ENCODE results near the gene GPX2.

The GPX2 gene

DNA sequence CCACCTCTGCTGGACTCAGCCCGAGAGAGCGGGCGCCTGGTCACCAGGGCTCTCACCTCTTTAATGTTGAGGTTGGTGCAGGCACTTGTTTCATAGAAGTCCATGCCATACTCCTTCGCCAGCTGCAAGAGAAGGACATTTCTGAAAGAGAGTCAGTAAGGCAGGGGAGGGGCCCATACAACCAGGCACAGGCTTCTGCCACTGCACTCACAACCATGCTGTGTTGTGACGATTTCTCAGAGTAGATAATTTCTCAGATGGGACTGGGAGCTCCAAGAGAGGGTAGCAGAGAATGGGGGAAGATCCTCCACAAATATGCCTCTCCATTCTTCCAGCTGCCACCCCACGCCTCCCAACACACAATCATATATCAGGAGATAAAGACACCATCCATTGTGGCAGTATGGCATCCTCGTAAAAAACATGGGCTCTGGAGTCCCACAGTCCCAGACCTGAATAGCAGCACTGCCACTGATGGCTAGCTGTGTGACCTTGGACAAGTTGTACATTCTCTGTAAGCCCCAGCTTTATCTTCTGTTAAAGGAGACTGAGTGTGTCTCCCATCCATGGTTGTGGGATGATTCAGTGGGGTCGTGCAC, 6.2 kb upstream of the GPX2 start:
- Histone ChIP-seq H3K9me3 (ENCODE audit: control insufficient read depth, insufficient read depth, low read length) (no peaks in the 10 kb centered on the region), H3K9ac (ENCODE audit: low read depth, low read length) (no peak overlapping the region), H3K4me3 (ENCODE audit: low read depth, low read length) (no peak overlapping the region), H3K4me1 (ENCODE audit: control insufficient read depth, insufficient read depth, low read length) (peaks cover 6% of the 10 kb centered on the region), H3K36me3 (ENCODE audit: control insufficient read depth, insufficient read depth, low read length) (peaks cover 56% of the 10 kb centered on the region), H3K27ac (ENCODE audit: low read depth, low read length) (no peak overlapping the region), H3K27me3 (ENCODE audit: control insufficient read depth, insufficient read depth, low read length) (no peaks in the 10 kb centered on the region)

DNA sequence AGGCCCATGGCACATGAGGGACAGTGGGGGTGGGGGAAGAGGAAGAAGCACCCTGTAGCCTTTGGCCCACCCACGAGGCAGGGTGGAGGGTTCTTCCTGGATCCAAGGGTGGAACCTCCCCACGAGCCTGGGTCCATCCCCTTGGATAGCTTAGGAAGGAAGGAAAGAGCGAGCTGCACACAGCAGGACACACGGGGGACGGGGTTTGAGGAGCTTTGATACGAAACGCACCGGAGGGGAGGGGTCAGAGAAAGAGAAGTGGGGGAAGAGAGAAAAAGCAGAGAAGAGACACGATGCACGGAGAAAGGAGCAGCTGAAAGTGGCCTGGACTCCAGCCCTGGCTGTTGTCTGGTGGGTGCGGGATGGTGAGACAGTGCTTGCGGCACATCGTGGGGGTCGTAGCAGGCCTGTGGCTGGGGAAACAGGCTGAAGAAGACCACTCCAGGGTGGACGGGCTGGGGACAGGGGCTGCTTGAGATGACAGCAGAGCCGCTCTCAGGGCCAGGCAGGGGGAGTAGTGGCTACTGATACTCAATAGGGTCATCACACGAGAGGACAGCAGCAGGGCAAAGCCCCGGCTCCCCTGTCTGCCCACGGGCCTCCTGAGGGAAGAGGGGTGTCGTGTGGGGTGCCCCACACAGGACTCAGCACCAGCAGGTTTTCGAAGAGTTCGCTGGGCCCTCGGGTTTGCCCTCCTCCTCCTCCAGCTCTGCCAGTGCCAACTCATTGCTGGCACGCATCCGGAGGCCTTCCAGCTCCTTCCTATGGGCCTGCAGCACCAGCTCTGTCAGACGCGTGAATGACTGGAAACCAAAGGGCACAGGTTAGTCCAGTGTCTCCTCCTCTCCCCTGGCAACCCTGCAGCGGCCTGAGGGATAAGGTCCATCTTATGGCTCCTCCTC, 5.4 kb upstream of the GPX2 start:
- Histone ChIP-seq H3K36me3 (ENCODE audit: control insufficient read depth, insufficient read depth, low read length) (peaks cover 56% of the 10 kb centered on the region), H3K27ac (ENCODE audit: low read depth, low read length) (no peak overlapping the region), H3K9ac (ENCODE audit: low read depth, low read length) (no peak overlapping the region), H3K4me3 (ENCODE audit: low read depth, low read length) (no peak overlapping the region), H3K9me3 (ENCODE audit: control insufficient read depth, insufficient read depth, low read length) (no peaks in the 10 kb centered on the region), H3K27me3 (ENCODE audit: control insufficient read depth, insufficient read depth, low read length) (no peaks in the 10 kb centered on the region), H3K4me1 (ENCODE audit: control insufficient read depth, insufficient read depth, low read length) (peaks cover 14% of the 10 kb centered on the region)

DNA sequence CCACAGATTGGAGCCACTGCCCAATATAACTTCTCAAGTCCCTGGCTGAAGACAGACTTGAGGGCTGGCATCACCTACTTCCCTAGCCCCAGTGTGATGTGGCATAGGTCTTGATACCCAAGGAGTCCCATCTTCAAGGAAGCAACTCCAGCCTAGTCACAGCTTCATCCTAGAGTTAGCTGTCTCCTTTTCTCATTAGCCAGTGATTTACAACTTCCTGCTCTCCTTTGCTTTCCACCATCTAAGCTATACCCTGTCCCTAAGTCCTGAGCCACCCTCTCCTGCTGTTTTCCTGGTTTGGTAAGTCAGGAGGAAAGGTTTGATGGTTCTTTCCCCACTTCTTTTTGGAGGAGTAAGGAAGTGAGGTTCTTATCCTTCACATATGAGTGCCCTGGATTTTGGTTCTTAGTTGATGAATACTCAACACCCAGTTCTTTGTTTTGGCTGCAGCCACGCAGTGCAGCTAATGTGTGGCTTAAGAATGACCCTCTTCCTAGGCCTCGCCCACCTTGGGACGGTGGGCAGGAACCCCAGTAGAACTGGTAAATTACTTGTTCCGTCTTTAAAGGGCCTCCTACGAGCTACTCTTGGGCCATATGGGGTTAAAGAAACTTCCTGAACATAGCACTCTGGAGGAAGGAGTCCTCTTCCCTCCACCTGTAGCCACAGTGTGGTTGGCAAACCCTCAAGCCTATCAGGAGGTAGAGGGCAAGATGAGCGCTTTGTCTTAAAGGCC, 3.9 kb upstream of the GPX2 start:
- peaks cover 45% of the 10 kb centered on the region for H3K36me3 ChIP-seq (ENCODE audit: control insufficient read depth, insufficient read depth, low read length)
- H3K4me1 ChIP-seq (ENCODE audit: control insufficient read depth, insufficient read depth, low read length), result peaks cover 22% of the 10 kb centered on the region
- H3K4me3 ChIP-seq (ENCODE audit: low read depth, low read length), result no peak overlapping the region
- H3K27ac ChIP-seq (ENCODE audit: low read depth, low read length), result no peak overlapping the region
- no peaks in the 10 kb centered on the region for H3K27me3 ChIP-seq (ENCODE audit: control insufficient read depth, insufficient read depth, low read length)
- no peaks in the 10 kb centered on the region for H3K9me3 ChIP-seq (ENCODE audit: control insufficient read depth, insufficient read depth, low read length)
- no peak overlapping the region for H3K9ac ChIP-seq (ENCODE audit: low read depth, low read length)

DNA sequence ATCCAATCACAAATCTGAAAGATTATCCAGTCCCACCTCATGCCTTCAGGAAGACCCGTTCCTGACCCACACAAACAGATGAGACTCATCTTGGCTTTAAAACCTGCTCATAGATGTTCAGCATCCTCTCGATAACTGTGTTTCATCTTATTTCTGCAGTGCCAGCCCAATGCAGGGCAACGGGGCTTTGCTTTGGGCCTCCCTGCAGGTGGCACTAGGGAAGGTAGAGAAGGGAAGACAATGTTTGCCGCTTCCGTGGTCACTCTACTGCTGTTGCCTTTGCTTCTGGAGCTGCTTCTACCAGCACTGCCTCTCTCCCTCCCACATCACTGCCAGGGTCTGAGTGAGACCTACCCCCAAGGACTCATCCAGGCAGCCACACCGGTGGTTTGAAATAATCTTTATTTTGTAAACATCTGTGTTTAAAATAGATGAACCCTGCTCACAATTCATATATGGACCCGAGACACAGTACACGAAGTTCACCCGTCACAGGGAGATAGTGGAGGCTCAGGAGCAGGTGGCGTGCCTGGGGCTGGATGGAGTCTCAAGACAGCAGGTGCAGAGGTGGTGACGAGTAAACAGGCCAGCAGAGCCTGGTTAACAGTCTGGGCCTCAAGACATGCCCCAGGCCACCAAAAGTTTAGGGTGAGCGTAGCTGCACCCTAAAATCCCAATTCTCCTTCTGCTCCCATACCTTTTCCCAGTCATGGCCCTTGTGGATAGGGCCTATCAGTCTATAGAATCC, 3.1 kb upstream of the GPX2 start:
- no peak overlapping the region for H3K9ac ChIP-seq (ENCODE audit: low read depth, low read length)
- H3K4me3 ChIP-seq (ENCODE audit: low read depth, low read length), result no peak overlapping the region
- H3K27ac ChIP-seq (ENCODE audit: low read depth, low read length), result no peak overlapping the region
- H3K36me3 ChIP-seq (ENCODE audit: control insufficient read depth, insufficient read depth, low read length), result peaks cover 37% of the 10 kb centered on the region
- peaks cover 22% of the 10 kb centered on the region for H3K4me1 ChIP-seq (ENCODE audit: control insufficient read depth, insufficient read depth, low read length)
- H3K27me3 ChIP-seq (ENCODE audit: control insufficient read depth, insufficient read depth, low read length), result no peaks in the 10 kb centered on the region
- H3K9me3 ChIP-seq (ENCODE audit: control insufficient read depth, insufficient read depth, low read length), result no peaks in the 10 kb centered on the region

DNA sequence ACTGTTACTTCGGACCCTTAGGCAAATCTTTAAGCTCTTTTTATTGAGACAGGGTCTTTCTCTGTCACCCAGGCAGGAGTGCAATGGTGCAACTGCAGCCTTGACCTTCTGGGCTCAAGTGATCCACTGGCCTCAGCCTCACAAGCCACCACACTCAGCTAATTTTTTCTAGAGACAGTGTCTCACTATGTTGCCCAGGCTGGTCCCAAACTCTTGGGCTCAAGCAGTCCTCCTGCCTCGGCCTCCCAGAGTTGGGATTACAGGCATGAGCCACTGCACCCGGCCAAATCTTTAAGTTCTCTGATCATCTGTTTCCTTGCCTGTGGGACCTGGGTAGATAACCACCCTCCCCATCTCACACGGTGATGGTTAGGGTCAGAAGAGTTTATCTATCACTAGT, 2.3 kb upstream of the GPX2 start:
- peaks cover 22% of the 10 kb centered on the region for H3K4me1 ChIP-seq (ENCODE audit: control insufficient read depth, insufficient read depth, low read length)
- no peak overlapping the region for H3K4me3 ChIP-seq (ENCODE audit: low read depth, low read length)
- H3K36me3 ChIP-seq (ENCODE audit: control insufficient read depth, insufficient read depth, low read length), result peaks cover 33% of the 10 kb centered on the region
- H3K9me3 ChIP-seq (ENCODE audit: control insufficient read depth, insufficient read depth, low read length), result no peaks in the 10 kb centered on the region
- H3K27ac ChIP-seq (ENCODE audit: low read depth, low read length), result no peak overlapping the region
- H3K9ac ChIP-seq (ENCODE audit: low read depth, low read length), result no peak overlapping the region
- H3K27me3 ChIP-seq (ENCODE audit: control insufficient read depth, insufficient read depth, low read length), result no peaks in the 10 kb centered on the region

DNA sequence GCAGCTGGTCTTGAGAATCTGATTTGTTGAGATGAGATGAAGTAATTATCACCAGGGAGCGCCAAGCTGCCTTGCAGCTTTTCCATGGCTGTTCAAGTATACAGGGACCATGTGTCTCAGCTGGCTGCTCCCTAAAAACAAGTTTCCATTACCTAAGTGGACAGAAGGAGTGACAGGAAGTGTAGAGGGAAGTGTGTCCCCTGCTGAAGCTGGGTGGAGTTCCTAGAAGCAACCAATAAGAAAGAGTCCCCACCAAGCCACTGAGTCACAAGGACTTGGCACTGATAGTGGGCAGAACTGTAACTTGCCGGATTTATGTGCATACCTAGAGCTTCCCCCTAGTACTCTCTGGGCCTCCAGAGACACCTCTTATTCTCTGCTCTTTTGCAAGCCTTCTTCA, 1.5 kb upstream of the GPX2 start:
- Histone ChIP-seq H3K9ac (ENCODE audit: low read depth, low read length) (no peak overlapping the region), H3K4me3 (ENCODE audit: low read depth, low read length) (no peak overlapping the region), H3K27me3 (ENCODE audit: control insufficient read depth, insufficient read depth, low read length) (no peaks in the 10 kb centered on the region), H3K9me3 (ENCODE audit: control insufficient read depth, insufficient read depth, low read length) (no peaks in the 10 kb centered on the region), H3K27ac (ENCODE audit: low read depth, low read length) (no peak overlapping the region), H3K36me3 (ENCODE audit: control insufficient read depth, insufficient read depth, low read length) (peaks cover 28% of the 10 kb centered on the region), H3K4me1 (ENCODE audit: control insufficient read depth, insufficient read depth, low read length) (peaks cover 22% of the 10 kb centered on the region)

DNA sequence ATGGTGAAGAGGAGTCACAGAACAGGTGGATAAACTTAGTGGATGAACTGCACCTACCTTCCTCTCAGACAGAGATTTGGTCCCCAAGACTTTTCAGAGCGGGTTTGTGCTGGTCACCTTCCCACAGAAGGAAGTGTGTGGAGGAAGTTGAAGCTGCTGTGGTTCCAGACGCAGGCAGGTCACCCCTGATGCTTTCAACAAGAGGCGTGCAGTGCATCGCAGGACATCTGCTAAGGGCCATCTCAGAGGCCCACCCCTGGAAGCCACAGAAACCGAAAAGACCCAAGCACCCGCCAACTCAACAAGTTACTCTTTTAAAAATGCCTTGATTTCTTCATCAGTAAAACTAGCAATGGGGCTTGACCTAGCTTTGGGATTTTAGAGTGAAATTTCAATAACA, 1.0 kb upstream of the GPX2 start:
- H3K4me3 ChIP-seq (ENCODE audit: low read depth, low read length), result no peak overlapping the region
- H3K9ac ChIP-seq (ENCODE audit: low read depth, low read length), result no peak overlapping the region
- no peak overlapping the region for H3K27ac ChIP-seq (ENCODE audit: low read depth, low read length)
- peaks cover 23% of the 10 kb centered on the region for H3K36me3 ChIP-seq (ENCODE audit: control insufficient read depth, insufficient read depth, low read length)
- peaks cover 22% of the 10 kb centered on the region for H3K4me1 ChIP-seq (ENCODE audit: control insufficient read depth, insufficient read depth, low read length)
- no peaks in the 10 kb centered on the region for H3K27me3 ChIP-seq (ENCODE audit: control insufficient read depth, insufficient read depth, low read length)
- H3K9me3 ChIP-seq (ENCODE audit: control insufficient read depth, insufficient read depth, low read length), result no peaks in the 10 kb centered on the region

DNA sequence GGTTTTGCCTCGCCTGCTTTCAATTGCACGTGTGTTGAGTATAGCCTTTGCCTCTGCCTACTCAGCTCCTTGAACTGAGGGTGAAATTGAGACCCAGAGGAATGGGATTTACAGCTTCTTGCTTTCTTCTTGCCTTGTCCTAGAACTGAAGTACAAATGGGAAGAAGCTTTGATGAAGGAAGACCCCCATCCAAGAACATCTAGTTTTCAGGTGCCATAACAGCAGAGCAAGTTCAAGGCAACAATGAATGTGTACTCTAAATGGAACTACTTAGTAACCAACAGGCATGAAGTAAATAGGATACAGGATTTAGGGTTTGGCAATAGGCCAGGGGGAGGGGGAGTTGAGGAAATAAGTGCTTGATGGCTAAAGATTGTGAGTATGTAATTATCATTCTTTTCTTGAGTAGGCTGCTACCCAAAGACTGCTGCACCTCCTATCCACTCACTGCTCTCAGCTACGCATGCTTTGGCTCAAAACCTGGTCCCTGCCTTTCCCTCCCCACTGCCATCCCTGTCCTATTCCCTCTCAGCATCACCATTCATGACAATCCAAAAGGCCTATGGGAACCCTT, 2.1 kb downstream of the GPX2 start:
- Histone ChIP-seq H3K36me3 (ENCODE audit: control insufficient read depth, insufficient read depth, low read length) (0 out of 2 replicates have a peak, but pooled peaks cover 3% of the 10 kb centered on the region), H3K4me3 (ENCODE audit: low read depth, low read length) (no peak overlapping the region), H3K9ac (ENCODE audit: low read depth, low read length) (no peak overlapping the region), H3K4me1 (ENCODE audit: control insufficient read depth, insufficient read depth, low read length) (peaks cover 22% of the 10 kb centered on the region), H3K27me3 (ENCODE audit: control insufficient read depth, insufficient read depth, low read length) (no peaks in the 10 kb centered on the region), H3K9me3 (ENCODE audit: control insufficient read depth, insufficient read depth, low read length) (no peaks in the 10 kb centered on the region), H3K27ac (ENCODE audit: low read depth, low read length) (no peak overlapping the region)

DNA sequence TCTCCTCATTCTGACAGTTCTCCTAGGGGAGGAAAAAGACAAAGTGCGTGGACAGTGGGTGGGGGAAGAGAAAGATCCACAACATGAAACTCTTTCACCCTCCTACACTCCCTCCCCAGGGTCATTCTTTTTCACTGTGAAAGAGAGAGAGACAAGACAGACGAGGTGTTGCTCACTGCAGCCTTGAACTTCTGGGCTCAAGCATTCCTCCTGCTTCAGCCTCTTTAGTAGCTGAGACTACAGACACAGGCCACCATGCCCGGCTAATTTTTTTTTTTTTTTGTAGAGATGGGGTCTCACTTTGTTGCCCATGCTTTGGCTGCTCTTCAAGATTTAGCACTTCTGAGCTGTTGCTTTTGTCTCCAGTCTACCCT, 2.7 kb downstream of the GPX2 start:
- H3K9ac ChIP-seq (ENCODE audit: low read depth, low read length), result no peak overlapping the region
- H3K4me1 ChIP-seq (ENCODE audit: control insufficient read depth, insufficient read depth, low read length), result peaks cover 22% of the 10 kb centered on the region
- H3K27ac ChIP-seq (ENCODE audit: low read depth, low read length), result no peak overlapping the region
- H3K36me3 ChIP-seq (ENCODE audit: control insufficient read depth, insufficient read depth, low read length), result 0 out of 2 replicates have a peak, but pooled peaks cover 3% of the 10 kb centered on the region
- H3K4me3 ChIP-seq (ENCODE audit: low read depth, low read length), result no peak overlapping the region
- H3K27me3 ChIP-seq (ENCODE audit: control insufficient read depth, insufficient read depth, low read length), result no peaks in the 10 kb centered on the region
- no peaks in the 10 kb centered on the region for H3K9me3 ChIP-seq (ENCODE audit: control insufficient read depth, insufficient read depth, low read length)

DNA sequence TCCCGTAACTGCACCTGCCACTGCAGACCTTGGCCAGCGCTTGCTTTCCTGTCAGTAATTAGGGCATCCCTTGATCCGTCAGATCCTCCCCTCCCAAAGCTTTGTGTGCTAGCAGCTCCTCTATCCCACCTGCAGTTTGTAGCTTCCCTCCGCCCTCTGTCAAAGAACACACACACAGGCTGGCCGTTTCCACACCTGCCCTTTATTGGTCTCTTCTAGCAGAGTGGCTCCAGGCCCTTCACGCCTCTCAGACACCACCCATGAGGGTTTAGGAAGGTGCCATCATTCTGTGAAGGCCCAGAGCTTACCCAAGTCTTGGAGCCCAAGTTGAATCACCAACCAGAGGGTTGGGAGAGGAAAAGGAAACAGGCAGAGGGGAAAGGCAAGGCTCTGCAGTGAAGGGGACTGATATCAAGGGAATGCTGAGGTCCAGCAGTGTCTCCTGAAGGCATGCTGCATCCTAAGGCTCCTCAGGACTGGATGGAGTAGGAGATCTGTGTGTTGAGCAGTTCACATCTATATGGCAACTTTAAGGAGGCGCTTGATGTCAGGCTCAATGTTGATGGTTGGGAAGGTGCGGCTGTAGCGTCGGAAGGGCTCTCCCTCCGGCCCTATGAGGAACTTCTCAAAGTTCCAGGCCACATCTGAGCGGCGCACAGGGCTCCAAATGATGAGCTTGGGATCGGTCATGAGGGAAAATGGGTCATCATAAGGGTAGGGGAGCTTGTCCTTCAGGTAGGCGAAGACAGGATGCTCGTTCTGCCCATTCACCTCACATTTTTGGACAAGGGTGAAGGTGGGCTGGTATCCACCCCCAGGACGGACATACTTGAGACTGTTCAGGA, 3.4 kb downstream of the GPX2 start:
- Histone ChIP-seq H3K27ac (ENCODE audit: low read depth, low read length) (no peak overlapping the region), H3K36me3 (ENCODE audit: control insufficient read depth, insufficient read depth, low read length) (peaks cover 7% of the 10 kb centered on the region), H3K4me1 (ENCODE audit: control insufficient read depth, insufficient read depth, low read length) (peaks cover 20% of the 10 kb centered on the region)

More for the DNA sequence above, 3.4 kb downstream of the GPX2 start:
- H3K9ac ChIP-seq (ENCODE audit: low read depth, low read length), result no peak overlapping the region
- H3K4me3 ChIP-seq (ENCODE audit: low read depth, low read length), result no peak overlapping the region
- H3K27me3 ChIP-seq (ENCODE audit: control insufficient read depth, insufficient read depth, low read length), result no peaks in the 10 kb centered on the region
- H3K9me3 ChIP-seq (ENCODE audit: control insufficient read depth, insufficient read depth, low read length), result no peaks in the 10 kb centered on the region
